Eye (tissue), 1 donor: ENCODE data around the gene KIF5B.
"Not testable (repeated sequence)": the region's sequence is repeated elsewhere in the genome, so short reads cannot be mapped to it uniquely, and the experiment has no call there.

Experiments
- DNase-seq: peaks from one replicate; pipeline ENCODE4 v3.0.0-alpha.2; 2015

Gene KIF5B

GRCh38 chr10:32057036-32057372 lies 779 bp upstream of the KIF5B start:
- no peak for DNase-seq

DNA sequence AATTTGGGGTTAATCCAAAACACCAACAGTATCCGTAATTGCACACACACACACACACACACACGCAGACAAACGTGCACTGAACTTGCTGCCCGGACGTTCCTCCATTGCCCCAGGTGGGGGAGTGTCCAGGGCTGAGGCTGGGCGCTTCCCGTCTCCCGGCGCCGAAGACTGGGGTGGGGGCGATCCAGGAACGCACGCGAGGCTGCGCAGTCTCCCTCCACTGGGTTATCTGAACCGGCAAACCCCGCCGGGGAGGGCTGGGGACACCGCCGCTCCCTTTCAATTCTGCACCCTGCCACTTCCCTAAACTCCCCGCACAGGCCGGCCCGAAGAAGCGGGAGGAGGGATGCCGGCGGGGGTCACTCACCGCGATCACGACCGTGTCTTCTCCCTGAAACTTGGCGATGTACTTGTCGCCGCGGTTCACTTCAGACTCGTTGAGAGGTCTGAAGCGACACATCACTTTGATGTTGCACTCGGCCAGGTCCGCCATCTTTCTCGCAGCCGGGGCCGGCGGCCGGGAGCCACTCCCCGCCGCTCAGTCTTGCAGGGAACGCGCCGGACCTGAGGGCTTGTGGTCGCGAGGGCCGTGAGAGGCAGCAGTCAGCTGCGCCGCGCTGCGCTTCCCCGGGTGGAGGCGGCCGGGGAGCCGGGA lies 618 bp downstream of the KIF5B start:
- DNase-seq: peak; percentile 89

DNA sequence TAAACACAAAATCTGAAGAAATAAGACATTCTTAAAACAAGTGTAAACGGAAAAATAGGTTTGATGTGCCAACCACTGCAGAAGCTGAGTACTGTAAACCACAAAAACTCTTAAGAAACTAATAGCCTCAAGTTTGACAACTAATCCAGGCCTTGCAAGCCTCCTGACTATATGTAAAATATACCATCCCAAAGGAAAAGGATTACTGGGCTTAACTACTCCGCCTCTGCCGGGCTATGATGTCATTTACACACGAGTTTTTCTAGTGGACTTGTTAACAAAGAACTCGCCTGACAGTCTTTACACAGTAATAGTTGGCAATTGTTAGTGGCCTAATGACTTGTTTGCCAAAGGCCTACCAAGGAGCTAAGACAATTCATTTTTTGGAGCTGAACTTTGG lies 2.1 kb downstream of the KIF5B start:
- DNase-seq: peak; percentile 70

DNA sequence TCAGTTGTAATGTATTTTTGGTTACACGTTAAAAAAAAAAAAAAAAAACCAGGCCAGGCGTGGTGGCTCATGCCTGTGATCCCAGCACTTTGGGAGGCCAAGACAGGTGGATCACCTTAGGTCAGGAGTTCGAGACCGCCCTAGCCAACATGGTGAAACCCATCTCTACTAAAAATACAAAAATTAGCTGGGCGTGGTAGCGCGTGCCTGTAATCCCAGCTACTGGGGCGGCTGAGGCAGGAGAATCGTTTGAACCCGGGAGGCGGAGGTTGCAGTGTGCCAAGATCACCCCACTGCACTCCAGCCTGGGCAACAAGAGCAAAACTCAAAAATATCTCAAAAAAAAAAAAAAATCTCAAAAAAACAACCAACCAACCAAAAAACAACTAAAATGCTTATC lies 2.8 kb downstream of the KIF5B start:
- DNase-seq: not testable (repeated sequence)

GRCh38 chr10:32051926-32052325 lies 4.3 kb downstream of the KIF5B start:
- DNase-seq: no peak

GRCh38 chr10:32050177-32050576 lies 6.0 kb downstream of the KIF5B start:
- no peak for DNase-seq

DNA sequence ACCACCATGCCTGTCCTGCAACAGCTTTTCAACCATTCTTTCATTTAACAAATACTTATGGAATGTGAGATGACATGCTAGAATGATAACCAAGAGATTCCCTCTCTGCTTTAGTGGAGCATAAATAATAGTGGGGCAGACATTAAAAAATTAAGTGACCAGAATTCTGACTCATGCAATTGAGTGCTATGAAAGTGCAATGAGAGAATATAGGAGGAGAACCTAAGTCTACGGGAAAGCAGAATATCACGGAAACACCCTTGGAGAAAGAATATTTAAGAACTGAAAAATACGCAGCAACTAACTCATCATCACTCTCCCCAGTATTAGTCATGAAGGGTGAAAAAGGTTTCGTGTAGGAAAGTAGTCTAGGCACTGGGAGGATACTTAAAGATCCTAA lies 7.1 kb downstream of the KIF5B start:
- DNase-seq: no peak

DNA sequence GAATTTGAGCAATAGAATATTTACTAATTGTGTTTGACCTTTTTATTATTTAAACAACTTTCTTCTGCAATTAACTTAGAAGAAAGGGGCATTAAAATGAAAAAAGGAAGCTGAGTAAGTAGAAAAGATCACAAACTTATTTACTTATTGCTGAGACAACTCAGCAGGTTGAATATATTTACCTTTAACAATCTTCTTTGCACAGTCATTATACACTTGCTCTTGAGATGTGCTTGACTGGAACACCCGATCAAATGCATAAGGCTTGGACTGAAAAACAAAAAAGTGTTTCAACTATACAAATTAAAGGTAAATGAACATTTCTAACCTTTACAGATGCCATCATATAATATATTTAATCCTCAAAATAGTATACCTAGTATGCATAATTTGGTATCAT lies 7.9 kb downstream of the KIF5B start:
- DNase-seq: no peak

GRCh38 chr10:32047881-32048280 lies 8.3 kb downstream of the KIF5B start:
- DNase-seq: no peak

GRCh38 chr10:32046151-32046550 lies 10.1 kb downstream of the KIF5B start:
- no peak for DNase-seq

DNA sequence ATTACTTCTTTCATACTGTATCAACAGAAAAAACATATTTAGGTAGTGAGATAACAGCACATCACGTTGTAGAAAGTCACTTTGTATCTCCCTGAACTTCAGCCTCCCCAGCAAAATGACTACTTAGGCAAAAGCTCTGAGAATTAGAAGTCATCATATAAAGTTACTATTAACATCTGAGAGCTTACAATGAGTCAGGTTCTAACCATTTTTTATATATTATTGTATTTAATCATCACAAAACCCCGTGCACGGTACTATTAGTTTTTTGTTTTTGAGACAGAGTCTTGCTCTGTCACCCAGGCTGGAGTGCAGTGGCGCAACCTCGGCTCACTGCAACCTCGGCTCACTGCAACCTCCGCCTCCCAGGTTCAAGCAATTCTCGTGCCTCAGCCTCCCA lies 13.5 kb downstream of the KIF5B start:
- DNase-seq: not testable (repeated sequence)

DNA sequence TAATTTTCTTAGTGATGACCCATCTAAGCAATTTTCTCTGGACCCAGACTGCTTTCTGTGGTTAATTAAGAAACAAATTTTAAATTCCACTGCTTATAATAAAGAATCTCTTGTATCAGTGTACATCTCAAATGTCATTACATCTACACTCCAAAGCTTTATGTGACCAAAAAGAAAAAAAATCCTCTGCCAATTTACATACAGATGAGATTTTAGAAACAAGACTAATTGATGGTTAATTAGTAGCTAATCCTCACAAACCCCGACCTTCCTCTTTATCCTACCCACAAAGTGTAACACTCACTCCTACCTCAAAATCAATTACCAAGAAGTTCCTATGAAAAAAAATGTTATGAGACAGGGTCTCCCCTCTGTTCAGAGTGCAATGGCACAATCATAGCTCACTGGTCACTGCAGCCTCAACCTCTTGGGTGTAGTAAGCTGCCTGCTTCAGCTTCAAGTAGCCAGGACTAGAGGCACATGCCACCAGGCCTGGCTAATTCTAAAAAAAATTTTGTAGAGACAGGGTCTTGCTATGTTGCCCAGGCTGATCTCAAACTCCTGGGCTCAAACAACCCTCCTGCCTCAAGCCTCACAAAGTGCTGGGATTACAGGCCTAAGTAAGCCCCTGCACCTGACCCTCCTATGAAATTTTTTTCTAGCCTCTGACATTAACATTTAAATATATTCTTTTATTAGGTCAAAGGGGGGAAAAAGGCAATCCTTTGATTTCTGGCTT lies 14.8 kb downstream of the KIF5B start:
- DNase-seq: no peak

DNA sequence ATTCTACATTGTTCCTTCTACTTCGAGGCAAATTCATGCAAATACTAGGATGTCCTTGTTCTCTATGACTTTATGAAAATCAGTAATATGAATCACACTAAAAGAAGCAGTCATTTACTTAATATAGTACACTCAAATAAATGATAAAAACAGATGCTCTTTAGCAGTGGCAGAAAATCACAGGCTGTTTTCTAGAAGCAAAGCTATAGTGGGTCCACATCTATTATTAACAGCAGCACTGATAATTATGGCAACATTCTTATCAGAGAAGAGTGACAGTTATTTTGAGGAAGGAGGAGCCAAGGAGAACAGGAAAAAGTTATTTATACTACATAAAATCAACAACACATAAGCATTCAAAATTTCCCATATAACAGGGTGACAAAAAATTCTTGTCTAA lies 16.5 kb downstream of the KIF5B start:
- no peak for DNase-seq

DNA sequence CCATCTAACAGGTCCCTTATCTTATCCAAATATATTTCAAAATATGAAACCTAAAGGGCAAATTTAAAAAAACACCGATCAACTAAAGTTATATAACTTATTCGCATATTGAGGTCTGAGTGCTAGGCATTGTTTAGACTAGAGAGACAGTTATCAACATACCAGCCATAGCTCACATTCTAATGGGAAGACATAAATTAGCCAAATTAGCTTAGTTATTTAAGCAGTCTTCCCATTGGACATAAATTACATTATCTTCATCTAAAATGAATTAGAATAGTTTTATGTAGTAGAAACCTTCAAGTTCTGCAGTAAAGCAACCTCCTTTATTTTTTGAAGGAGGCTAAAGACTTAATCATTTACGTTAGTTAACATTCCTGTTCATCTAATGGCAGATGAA lies 17.4 kb downstream of the KIF5B start:
- DNase-seq: no peak

- no peak for DNase-seq
These were observed 19.3 kb downstream of the KIF5B start for GRCh38 chr10:32036922-32037321.

DNA sequence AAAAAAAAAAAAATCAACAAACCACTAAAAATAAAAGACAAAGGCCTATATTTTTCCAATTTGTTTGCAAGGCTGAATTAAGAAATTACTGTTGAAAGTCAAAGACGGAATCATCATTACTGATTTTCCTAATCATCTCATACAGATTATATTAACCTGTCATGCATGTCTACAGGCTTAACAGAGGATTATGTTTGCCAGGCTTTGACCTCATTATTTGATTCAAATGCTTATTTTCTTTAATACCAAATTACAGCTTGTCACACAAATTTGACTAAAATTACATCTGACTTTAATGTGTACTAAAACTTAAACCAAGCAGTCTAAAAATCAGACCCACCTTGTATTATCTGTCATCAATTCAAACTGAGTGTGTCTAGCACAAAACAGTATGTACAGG lies 21.2 kb downstream of the KIF5B start:
- no peak for DNase-seq

DNA sequence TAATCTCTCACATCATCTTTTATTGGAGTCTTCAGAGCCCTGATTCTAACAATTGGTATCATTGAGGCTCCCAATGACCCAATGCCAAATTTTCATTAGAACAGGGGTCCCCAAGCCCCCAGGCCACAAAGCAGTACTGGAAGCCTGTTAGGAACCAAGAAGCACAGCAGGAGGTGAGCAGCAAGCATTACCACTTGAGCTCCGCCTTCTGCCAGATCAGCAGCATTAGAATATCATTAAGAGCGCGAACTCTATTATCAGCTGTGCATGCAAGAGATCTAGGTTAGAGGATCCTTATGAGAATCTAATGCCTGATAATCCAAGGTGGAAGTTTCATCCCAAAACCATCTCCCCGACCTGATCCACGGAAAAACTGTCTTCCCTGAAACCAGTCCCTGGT lies 23.1 kb downstream of the KIF5B start:
- DNase-seq: no peak

DNA sequence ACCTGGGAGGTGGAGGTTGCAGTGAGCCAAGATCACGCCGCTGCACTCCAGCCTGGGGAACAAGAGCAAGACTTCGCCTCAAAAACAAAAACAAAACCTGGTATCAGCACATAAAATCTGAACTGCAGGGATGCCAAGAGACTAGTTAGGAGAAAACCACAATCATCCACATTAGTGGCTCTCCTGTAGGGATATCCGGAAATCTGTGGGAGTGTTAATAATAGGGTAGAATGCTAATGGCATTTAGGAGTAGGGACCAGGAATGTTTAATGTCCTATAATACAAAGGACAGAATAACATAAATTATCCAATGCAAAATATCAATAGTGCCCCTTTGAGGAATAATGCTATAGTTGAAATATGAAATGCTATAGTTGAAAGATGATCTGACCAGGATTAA lies 24.3 kb downstream of the KIF5B start:
- no peak for DNase-seq

DNA sequence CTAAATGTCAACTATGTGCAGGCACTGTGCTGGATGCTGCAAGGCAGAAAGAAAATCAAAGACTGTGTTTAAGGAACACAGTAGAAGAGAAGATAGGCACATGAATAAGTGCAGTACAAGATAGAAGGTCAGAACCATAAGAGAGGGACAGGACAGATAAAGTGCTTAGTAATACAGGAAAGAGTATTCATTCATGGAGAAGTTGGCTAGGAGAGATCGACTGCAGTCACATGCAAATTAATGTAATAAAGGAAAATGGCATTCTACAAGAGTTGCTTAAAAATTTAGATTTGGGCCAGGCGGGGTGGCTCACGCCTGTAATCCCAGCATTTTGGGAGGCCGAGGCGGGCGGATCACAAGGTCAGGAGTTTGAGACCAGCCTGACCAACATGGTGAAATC lies 24.8 kb downstream of the KIF5B start:
- DNase-seq: no peak

DNA sequence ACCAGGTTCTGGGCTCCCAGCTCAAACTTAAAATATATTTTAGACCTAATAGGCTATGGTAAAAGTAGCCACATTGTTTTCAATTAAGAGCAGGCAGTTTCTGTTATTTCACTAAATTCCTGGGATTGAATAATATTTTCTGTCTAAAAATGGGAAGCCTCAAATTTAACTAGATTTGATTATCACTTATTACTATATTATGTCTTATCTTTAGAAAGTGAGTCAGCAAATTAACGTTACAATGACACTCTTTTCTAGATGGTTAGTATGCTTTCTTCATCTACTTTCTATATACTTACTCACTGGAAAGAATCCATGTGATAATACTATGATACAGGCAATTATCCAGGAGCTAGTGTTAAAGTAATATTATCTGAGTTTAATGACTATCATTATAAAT lies 27.5 kb downstream of the KIF5B start:
- DNase-seq: no peak

DNA sequence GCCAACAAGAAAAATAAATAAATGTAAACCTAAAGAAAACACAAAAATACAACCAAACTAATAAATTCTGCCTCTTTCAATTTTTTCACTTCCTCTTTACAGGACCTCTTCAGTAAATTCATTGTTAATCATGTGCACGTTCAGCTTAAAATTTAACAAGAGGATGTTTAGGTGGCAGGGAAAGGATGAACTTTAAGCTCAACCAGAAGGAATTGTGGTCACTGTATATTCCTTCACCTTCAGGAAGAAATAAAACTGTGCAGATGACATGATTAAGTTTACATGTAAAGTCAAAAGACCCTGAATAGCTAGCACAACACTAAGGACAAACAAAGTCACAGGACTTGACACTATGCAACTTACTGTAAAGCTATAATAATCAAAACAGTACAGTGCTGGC lies 33.0 kb downstream of the KIF5B start:
- DNase-seq: no peak

DNA sequence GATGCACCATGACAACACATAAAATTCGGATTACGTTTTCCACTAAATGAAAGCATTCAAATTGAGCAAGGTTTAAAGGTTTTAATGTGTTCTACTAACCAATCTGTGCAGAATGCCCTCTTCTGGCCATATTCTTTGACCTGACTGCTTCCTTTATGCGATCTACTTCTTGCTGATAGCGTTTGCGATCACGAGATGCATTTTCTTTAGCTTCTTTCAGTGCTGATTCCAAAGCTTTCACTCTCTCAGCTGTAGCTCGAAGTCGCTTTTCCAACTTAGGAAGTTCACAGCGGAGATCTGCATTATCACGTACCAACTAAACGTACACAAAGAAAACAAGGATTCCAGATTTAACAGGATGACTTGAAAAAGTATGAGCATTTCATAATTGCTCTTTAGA lies 39.2 kb downstream of the KIF5B start:
- no peak for DNase-seq

- no peak for DNase-seq
These were observed 40.8 kb downstream of the KIF5B start for GRCh38 chr10:32015386-32015785.

- DNase-seq: no peak
These were observed 49.2 kb downstream of the KIF5B start for GRCh38 chr10:32007026-32007425.

DNA sequence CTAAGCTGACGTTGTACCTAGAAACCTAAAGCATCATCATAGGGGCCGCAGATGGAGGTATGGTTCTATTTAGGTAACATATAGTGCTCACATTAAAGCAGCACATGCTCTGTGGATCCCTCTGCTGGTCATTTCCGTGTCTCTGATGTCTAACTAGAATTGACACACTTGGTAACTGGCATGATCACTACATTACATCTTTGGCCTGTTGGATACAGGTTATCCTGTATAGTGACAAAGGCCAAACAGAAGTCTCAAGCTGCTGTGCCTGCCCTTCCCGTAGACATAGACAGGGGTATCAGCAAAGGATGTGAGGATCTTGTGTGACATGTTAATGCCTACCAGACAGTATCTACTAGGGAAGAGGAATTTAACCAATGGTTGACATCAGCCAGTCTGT lies 51.2 kb downstream of the KIF5B start:
- peak; percentile 70 for DNase-seq
